HG02571 (cell line): Measurements from ENCODE around the gene TTC31.
A peak's percentile ranks its signal among the peaks of the same experiment; 100 is the strongest.

ENCODE experiments used
- ATAC-seq: cut with Tn5 transposase; IDR thresholded peaks from one replicate; pipeline ENCODE4 v1.9.1; 2021; ENCODE audit warnings: mild to moderate bottlenecking, moderate library complexity; ENCODE audit not compliant: unreplicated experiment

The TTC31 gene

DNA sequence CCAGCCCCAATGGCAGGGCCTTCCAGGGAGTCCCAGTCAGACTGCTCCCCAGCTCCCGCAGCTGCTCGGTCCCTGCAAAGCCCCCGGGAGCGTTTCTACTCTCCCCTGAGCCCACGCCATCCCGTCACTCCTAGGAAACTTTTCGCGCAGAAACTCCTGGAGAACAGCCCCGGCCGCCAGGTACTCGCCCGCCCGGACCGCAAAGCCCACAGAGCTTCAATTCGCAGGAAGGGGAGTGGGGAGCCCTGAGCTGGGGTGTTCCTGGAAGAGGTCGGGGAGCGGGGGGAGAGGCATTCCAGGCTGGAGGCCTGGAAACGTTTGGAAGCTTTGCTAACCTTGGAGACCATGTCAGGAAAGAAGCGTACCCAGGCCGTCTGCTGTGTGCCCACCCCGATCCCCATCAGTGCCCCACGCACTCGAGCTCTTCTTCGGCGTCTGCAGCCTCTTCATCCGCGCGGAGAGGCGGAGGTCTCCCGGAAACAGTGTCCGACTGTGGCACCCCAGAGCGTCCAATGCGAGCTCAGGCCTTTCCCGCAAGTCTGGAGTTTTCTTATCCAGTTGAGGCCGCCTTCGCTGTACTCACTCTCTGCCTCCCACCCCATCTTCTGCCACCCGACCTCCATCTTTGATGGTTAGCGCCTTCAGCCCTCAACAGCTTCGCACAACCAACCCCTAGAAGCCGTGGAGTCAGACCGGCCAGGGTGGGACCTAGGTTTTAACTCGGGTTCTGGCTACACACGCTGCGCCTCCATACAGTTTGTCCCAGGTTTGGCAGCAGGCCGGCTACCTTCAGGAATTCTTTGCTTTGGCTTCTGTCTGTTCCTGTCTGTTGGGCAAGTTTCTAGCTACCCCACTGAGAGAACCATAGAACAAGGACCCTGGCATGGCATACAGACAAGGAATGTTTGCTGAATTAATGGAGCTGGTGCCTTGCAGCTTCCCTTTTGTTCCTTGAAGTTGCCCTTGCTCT lies 20.9 kb downstream of the TTC31 start:
- no peak for ATAC-seq

DNA sequence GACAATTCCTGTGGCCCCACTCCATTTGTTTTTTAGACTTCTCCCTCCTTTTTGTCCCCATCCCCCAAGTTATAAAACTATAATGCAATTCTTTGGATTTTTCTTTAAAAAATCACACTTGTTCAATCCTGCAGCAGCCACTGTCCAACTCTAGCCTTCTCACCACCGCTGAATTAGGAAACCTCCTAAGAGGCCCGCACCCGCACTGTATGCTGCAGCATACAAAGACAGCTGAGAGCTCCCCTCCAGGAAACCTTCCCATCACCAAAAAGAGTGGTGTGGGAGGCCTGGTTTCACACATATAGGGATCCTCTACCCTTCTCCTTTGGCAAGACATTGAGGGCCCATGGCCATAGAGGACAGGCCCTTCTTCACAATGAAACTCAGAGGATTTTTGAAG lies 21.7 kb downstream of the TTC31 start:
- no peak for ATAC-seq

DNA sequence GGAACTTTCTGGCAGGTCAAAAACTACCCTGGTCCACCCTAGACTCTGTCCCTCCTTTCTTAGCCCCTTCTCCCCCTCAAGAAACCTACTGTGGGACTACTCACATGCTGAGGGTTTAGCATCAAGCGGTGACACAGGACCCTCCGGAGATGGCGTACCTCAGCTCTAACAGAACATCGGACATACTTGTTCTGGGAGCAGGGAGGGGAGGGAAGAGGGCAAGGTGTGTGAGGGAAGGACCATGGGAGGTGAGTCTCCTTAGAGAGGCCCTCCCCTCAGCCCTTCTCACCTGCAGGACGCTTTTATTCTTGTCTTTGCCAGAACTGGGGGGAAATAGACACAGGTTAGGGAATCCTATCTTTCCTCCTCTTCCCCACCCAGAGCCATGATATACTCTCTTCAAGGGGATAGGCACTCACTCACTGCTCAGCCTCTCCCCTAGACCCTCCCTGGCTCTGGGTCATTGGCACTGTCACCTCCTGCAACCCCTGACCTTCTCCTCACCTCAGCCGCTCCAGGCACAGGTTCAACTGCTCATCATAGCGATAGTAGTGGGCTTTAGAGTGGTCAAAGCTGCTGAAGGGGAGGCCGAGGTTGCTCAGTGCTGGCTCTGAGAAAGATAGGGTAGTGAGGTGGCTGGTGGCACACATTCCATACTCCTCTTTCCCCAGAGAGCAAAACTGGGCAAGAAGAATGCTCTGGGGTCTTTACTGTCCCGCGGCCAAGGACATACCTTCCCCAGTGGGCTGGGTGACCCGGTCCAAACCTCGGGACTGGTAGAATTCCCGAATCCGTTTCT lies 22.8 kb downstream of the TTC31 start:
- no peak for ATAC-seq

DNA sequence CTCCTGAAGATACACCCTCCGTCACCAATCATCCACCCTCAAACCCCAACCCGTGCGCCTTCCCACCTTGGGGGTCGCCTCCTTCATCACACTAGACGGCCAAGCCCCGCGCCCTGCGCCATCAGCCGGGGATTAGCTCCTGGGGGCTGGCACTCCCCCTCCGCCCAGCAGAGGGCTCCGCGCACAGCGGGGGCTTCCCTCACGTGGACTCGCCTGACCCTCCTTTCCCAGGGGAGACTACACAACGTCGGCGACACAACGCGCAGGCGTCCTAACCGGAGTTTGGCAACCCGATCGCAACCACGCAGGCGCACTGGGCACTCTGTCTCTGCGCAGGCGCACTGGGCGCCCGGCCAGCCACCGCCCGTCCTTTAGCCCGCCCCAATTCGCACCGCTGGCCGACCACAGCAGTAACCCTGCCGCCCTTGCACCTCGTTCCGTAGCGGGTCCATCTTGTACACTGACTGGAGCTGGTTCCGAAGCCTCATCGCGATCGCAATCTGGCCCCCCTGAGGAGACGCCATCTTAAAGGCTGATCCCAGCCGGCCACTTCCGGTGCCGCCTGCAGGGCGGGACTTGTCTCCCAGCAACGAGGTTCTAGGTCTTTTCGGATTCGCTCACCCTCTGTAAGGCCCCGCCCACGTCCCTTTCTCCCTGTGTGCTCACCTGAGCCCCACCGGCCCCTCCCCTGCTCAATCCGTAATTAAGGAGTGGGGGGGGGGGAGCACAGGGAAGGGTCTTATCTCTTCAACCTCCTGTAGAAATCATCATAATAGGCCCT lies 24.5 kb downstream of the TTC31 start, which contains the start of gene PCGF1:
Gene PCGF1 (minus strand): TSS at position 551 of the 781 bp plus-strand sequence. CDS start 27 bp downstream, at position 524.
- ATAC-seq, result peak; percentile 87

DNA sequence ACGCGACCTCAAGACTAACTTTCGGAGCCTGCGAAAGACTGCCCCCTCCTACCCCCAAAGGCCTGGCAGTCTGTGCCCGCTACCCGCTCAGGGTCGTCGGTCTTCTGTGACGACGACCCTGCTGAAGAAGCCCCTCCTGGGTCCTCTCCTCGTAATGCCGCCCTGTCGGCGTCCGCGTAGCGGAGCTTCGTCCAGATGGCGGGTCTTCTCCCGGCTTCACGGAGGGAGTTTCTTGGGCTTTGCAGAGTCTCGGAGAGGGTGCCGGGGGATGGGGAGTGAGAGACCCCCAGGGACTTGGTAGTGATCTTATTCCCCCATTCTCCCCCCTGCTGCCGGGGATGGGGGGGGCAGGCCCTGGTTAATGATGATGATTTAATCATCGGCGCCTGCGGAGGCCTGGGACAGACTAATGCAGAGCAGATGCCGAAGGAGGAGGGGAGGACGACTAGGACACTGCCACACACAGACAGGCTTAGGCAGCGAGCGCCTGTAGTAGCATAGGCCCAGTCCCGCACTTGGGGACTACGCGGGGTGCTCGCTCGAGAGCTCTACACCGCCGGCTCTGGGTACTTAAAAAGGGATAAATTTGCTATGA lies 25.1 kb downstream of the TTC31 start:
- peak; percentile 10 for ATAC-seq

DNA sequence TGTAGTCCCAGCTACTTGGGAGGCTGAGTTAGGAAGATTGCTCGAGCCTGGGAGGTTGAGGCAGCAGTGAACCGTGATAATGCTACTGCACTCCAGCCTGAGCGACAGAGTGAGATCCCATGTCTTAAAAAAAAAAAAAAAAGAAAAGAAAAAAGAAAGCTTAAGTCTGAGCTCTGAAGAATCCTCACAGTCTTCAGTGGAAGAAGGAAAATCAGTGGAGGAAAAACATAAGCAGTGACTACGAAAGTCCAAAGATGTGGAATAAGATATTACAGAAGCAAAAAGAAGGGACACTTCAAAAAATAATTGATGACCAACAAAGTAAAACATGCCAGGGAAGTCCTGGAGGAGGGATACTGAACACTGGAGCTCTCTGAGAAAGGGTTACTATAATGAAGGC lies 27.4 kb downstream of the TTC31 start:
- ATAC-seq, result no peak

DNA sequence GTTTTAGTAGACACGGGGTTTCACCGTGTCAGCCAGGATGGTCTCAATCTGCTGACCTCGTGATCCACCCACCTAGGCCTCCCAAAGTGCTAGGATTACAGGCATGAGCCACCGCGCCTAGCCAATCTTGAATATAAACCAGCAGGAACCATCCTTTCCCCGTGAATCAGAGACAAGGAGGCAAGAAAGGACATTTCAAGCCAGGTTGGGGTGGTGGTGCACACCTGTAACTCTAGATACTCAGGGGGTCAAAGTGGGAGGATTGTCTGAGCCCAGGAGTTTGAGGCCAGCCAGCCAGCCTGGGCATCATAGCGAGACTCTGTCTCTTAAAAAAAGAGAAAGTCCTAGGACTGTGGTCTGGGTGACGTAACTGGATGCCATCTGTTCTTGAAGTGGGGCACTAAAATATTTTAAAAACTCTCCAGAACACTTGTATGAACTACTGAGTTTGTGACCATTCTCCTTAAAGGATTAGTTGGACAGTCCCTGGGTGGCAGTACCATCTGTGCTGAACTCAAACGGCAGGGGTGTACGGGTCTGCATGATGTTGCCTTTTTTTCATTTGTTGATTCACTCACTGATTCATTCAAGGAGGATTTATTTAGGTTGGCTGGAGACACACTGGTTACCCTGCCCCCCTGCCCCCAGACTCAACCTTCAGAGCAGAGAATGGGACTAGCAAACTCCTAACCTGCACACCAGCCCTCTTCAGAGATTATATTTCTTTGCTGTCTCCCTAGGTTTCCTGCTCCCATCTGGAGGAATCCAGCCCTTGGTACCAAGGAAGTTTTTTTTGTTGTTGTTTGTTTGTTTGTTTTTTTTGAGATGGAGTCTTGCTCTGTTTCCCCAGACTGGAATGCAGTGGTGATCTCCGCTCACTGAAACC lies 28.5 kb downstream of the TTC31 start:
- no peak for ATAC-seq

DNA sequence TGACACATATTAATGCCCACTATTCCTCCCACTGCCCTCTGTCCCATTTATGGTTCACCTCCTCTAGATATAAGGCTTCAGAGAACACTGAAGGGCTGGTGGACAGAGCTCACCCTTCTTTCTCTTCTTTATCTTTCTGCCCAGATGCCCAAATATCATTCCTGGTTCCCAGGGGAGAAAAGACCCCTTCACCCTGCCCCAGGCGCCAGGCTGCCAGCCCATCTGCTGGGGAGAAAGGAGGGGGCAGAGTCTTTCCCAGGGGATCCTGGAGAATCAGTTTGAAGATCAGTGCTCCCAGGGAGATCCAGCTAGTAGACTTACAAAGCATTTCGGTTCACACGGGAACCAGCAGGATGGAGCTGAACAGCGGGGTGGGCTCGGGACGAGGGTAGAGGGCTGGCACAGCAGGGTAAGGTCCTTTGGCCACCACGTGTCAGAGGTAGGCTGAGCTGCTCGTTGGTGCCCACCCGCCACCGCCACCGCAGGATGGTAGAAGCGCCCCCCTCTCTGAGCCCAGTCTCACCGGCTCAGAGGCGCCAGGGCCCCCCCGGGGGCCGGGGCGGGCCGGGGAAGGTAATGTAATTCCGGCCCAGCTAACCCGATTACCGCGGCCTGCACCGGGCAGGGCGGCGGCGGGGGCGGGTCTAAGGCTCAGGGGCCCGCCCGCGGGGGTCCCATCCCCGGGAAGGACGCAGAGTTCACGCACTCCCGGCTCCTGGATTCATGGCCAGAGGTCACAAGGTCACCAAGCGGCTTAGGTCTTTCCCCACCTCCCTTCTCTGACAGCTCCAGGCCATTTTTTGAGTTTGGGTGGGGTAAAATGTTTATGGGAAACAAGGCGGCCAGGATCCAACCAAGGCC lies 30.1 kb downstream of the TTC31 start:
- no peak for ATAC-seq

DNA sequence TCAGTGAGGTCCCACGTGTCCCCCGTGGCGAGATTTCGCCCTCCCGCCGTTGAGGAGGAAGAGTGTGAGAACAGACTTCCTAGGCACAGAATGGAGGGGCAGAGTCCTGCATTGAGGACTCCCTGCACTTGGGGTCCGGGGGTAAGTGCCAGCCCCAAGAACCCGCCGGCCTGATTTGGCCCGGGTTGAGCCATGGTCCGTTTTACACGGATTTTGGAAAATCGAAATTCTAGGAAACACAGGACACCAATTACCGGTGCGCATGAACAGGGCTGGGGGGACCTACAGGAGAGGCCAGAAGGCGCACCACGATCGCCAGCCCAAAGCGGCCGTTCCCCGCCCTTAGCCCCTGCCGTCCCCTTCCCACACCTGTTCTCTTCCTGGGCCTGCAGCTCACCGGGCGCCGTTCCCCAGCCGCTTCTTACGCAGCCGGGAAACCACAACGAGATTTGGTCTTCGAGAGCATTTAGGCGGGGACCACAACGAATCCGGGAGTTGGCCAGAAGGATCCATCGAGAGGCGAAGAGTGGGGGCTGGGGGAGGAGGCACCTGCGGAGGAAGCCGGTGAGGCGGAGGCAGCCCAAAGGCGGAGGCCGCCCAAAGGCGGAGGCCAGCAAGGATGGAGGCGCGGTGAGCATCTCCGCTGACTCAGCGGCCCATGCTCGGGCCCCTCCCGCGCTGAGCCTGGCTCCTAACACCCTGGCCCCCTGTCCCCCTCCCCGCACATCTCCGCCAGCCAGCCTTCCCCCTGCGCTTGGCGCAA lies 30.9 kb downstream of the TTC31 start:
- ATAC-seq, result no peak

DNA sequence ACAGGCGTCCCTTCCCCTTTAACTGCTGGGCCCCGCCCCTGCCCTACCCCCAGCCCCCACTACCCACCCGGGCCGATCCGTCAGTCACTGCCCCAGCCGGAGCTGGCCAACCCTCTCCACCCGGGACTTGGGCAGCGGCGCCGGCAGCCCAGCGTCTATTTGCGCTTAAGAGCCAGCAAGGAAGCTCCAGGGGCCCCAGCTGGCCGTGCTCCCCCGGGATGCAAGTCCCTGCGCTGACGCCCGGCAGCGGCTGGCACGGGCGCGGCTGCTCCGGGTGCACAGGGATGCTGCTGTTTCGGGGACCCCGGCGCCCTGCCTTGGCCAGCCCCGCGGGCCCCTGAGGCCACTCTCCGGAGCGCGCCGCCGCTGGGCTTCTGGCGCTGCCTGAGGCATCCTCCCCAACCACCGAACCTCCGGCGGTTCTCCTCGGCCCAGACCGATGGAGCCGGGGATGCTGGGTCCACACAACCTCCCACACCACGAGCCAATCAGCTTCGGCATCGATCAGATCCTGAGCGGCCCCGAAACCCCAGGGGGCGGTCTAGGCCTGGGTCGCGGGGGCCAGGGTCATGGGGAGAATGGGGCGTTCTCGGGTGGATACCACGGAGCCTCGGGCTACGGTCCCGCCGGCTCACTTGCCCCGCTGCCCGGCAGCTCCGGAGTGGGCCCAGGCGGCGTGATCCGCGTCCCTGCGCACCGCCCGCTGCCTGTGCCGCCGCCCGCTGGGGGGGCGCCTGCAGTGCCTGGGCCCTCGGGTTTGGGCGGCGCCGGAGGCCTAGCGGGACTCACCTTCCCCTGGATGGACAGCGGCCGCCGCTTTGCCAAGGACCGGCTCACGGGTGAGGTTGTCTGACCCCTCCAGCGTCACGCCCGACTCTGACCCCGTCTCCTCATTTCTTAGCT lies 31.7 kb downstream of the TTC31 start, which contains the start of gene TLX2:
Gene TLX2 (plus strand): TSS at position 83 of the 903 bp plus-strand sequence. CDS start 357 bp downstream, at position 440.
- no peak for ATAC-seq

DNA sequence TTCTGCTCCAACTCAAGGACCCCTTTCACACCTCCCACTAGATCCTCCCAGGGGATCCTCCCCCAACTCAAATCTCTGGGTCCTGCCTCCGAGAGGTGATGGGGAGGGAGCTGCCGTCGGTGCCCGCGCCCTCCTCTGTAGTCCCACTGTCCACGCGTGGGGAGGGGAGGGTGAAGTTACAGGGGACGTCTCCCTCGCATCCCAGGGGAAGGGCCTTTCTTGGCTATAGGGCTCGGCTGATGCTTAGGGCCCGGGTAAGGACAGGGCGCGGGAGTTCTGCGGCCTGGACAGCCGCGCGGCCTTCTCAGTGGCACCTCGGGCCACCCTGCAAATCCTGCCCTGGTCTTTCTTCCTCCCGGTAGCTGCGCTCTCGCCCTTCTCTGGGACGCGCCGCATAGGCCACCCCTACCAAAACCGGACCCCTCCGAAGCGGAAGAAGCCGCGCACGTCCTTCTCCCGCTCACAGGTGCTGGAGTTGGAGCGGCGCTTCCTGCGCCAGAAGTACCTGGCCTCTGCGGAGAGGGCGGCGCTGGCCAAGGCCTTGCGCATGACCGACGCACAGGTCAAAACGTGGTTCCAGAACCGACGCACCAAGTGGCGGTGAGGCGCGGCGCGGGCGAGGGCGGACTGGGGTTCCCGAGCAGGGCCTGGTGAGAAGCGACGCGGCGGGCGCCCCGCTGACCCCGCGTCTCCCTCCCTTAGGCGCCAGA lies 32.5 kb downstream of the TTC31 start:
- no peak for ATAC-seq

DNA sequence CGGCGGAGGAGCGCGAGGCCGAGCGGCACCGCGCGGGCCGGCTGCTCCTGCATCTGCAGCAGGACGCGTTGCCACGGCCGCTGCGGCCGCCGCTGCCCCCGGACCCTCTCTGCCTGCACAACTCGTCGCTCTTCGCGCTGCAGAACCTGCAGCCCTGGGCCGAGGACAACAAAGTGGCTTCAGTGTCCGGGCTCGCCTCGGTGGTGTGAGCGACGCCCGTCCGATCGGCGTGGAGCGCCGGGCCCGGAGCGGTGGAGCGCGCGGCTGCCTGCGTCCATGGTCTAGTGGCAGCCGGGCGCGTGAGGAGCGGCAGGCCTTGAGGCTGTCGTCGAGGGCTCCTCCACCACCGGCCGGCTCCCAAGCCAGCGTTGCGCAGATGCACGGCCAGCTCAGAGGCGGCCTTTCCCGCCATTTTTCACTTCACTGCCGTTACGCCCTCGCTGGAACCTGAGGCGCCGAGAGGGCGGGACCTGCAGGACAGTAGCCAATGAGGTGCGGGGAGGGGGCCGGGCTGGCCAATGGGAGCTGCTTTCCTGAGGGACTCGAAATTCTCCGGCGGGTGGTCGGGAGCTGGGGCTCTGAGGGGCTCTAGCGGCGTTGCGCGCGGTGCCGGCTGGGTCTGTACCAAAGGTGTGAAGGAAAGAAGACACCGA lies 33.2 kb downstream of the TTC31 start:
- no peak for ATAC-seq

DNA sequence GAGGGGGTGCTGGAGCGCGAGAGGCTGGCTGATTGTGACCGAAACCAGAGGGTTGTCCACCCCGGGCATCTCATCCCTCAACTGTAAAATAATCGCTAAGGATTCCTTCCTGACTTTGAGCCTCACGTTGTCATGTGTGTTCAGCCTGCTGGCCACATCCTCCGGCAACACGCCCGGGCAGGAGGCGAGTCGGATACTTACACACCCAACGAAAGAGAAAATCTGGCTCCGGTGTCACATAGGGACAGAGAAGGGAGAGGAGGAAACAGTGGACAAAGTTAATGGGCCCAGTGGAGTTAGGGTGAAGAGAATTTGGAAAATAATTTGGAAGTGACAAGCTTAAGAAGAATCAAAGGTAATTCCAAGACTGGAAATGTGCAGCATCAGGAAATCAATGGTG lies 33.8 kb downstream of the TTC31 start:
- no peak for ATAC-seq

DNA sequence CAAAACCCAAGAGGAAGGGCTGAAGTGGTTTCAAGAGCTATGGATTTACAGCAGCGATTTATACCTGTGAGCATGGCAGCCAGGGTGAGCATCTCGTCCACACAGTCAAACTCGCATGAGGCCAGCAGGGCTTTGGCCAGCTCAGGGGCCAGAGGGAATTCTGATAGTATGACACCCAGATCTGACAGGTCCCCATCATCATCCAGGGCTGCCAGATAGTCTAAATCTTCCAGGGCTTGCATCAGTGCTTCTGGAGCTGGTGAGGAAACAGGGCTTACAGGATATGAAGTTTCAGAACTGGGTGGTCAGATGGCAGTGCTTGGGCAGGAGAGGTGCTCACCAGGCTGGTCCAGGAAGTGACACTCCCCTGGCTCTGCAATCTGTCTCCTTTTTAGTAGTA lies 39.6 kb downstream of the TTC31 start:
- ATAC-seq, result no peak

DNA sequence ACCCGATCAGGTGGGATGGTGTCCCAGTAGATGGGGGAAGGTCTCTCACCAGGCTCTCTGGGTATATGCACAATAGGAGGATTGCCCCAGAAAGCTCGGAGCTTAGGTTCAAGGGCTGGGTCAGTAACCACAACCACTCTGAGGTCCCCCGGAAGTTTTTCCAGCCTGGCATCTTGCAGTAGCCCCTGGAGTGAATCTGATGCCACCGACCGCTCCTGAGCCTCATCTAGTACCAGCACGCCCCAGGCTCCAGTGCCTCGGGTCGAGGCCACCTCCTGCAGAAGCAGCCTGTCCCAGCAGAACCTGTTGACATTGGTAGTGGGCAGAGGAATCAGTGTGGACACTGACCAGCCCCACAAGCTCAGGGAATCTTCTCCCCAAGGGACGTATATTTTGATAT lies 41.1 kb downstream of the TTC31 start:
- no peak for ATAC-seq
